ENCODE data around the gene CCDC171. TPM values are rescaled to one million over a fixed set of nuclear protein-coding genes. Genes with fewer than 3 reads are reported as not detected.
"Not testable (repeated sequence)": the region's sequence is repeated elsewhere in the genome, so short reads cannot be mapped to it uniquely, and the experiment has no call there.

CCDC171 gene
- polyA plus RNA-seq, 1 donor from 2014 or later: 9.1 TPM

DNA sequence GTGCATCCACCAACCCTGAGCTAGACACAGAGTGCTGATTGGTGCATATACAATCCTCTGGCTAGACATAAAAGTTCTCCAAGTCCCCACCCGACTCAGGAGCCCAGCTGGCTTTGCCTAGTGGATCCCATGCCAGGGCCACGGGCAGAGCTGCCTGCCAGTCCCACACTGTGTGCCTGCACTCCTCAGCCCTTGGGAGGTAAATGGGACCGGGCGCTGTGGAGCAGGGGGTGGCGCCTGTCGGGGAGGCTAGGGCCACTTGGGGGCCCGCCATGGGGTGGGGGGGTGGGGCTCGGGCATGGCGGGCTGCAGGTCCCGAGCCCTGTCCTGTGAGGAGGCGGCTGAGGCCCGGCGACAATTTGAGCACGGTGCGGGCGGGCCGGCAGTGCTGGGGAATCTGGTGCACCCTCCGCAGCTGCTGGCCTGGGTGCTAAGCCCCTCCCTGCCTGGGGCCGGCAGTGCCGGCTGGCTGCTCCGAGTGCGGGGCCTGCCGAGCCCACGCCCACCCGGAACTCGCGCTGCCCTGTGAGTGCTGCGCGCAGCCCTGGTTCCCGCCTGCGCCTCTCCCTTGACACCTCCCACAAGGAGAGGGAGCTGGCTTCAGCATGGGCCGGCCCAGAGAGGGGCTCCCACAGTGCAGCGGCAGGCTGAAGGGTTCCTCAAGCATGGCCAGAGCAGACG, 257.5 kb downstream of the CCDC171 start:
- H3K4me2 ChIP-seq (ENCODE audit: low read length); H3K36me3 ChIP-seq (ENCODE audit: insufficient read depth, low read length); H3K9me3 ChIP-seq (ENCODE audit: low read length); H4K20me1 ChIP-seq (ENCODE audit: insufficient read depth); H3K4me3 ChIP-seq (ENCODE audit: low read length); H2AFZ ChIP-seq (ENCODE audit: low read depth, low read length); H3K79me2 ChIP-seq (replicated peaks; ENCODE audit: insufficient read depth, low read length); H3F3A ChIP-seq (ENCODE audit: insufficient read depth, low read length, poor library complexity, severe bottlenecking); H3K9me2 ChIP-seq (ENCODE audit: insufficient read depth, low read length); H3K27ac ChIP-seq (ENCODE audit: low read length); H3K9ac ChIP-seq (ENCODE audit: low read length); H3K27me3 ChIP-seq (ENCODE audit: insufficient read depth, low read depth, low read length): not testable (repeated sequence)

DNA sequence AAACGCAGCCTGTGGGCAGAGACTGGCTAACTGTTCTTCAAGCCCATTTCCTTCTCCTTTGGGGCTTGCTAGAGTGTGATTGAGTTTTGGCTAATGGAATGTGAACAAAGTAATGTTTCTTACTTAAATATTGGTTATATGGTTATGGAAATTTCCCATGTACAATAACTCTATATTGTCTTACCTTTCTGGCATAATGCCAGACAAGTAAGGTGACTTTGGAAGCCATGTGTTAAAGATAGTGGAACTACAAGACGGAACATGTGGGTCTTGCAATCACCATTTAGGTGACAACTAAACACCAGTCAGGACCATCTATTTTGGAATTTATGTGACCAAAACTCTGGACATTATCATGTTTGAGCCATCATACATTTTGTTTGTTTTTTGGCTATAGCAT, 260.2 kb downstream of the CCDC171 start:
- Histone ChIP-seq H3K4me3 (ENCODE audit: low read length) (no peak overlapping the region), H3K9me2 (ENCODE audit: insufficient read depth, low read length) (no peaks in the 10 kb centered on the region), H2AFZ (ENCODE audit: low read depth, low read length) (no peak overlapping the region), H3K36me3 (ENCODE audit: insufficient read depth, low read length) (no peaks in the 10 kb centered on the region), H3K27me3 (ENCODE audit: insufficient read depth, low read depth, low read length) (no peaks in the 10 kb centered on the region), H3K27ac (ENCODE audit: low read length) (no peak overlapping the region), H4K20me1 (ENCODE audit: insufficient read depth) (no peaks in the 10 kb centered on the region), H3K9ac (ENCODE audit: low read length) (no peak overlapping the region), H3K4me2 (ENCODE audit: low read length) (no peak overlapping the region), H3K9me3 (ENCODE audit: low read length) (no peaks in the 10 kb centered on the region), H3K79me2 (replicated peaks; ENCODE audit: insufficient read depth, low read length) (no peaks in the 10 kb centered on the region), H3F3A (ENCODE audit: insufficient read depth, low read length, poor library complexity, severe bottlenecking) (no peaks in the 10 kb centered on the region)
- TF ChIP-seq EP300 (conservative IDR thresholded peaks at IDR 0.05; ENCODE audit: poor library complexity, severe bottlenecking): no peak
- TF ChIP-seq, protein P1, sequence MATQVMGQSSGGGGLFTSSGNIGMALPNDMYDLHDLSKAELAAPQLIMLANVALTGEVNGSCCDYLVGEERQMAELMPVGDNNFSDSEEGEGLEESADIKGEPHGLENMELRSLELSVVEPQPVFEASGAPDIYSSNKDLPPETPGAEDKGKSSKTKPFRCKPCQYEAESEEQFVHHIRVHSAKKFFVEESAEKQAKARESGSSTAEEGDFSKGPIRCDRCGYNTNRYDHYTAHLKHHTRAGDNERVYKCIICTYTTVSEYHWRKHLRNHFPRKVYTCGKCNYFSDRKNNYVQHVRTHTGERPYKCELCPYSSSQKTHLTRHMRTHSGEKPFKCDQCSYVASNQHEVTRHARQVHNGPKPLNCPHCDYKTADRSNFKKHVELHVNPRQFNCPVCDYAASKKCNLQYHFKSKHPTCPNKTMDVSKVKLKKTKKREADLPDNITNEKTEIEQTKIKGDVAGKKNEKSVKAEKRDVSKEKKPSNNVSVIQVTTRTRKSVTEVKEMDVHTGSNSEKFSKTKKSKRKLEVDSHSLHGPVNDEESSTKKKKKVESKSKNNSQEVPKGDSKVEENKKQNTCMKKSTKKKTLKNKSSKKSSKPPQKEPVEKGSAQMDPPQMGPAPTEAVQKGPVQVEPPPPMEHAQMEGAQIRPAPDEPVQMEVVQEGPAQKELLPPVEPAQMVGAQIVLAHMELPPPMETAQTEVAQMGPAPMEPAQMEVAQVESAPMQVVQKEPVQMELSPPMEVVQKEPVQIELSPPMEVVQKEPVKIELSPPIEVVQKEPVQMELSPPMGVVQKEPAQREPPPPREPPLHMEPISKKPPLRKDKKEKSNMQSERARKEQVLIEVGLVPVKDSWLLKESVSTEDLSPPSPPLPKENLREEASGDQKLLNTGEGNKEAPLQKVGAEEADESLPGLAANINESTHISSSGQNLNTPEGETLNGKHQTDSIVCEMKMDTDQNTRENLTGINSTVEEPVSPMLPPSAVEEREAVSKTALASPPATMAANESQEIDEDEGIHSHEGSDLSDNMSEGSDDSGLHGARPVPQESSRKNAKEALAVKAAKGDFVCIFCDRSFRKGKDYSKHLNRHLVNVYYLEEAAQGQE (IDR thresholded peaks at IDR 0.05; ENCODE audit: borderline replicate concordance): no peak

DNA sequence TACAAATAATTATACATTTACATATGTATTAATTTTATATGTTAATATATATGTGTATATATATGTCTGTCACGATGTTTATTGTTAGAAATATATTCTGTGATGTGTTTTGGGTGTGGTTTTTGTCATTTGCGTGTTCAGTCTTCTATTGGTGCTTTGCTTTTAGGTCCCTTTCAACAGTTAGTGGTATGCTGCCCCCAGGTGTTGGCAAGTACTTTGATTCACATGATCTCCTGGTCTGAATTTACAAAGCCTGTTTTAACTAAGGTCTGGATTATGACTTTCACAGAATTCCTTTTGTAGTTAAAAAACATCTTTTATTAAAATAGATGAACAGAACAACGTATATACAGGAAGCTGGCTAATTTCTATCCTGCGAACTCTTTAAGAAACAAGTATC, 271.5 kb downstream of the CCDC171 start:
- no peaks in the 10 kb centered on the region for H3F3A ChIP-seq (ENCODE audit: insufficient read depth, low read length, poor library complexity, severe bottlenecking)
- no peaks in the 10 kb centered on the region for H3K36me3 ChIP-seq (ENCODE audit: insufficient read depth, low read length)
- no peaks in the 10 kb centered on the region for H4K20me1 ChIP-seq (ENCODE audit: insufficient read depth)
- H3K9ac ChIP-seq (ENCODE audit: low read length): no peak overlapping the region
- no peaks in the 10 kb centered on the region for H3K27me3 ChIP-seq (ENCODE audit: insufficient read depth, low read depth, low read length)
- H3K79me2 ChIP-seq (replicated peaks; ENCODE audit: insufficient read depth, low read length): no peaks in the 10 kb centered on the region
- H3K4me3 ChIP-seq (ENCODE audit: low read length): no peak overlapping the region
- H2AFZ ChIP-seq (ENCODE audit: low read depth, low read length): no peak overlapping the region
- no peak overlapping the region for H3K27ac ChIP-seq (ENCODE audit: low read length)
- H3K9me3 ChIP-seq (ENCODE audit: low read length): no peaks in the 10 kb centered on the region
- H3K9me2 ChIP-seq (ENCODE audit: insufficient read depth, low read length): no peaks in the 10 kb centered on the region
- TF ChIP-seq, protein P2, sequence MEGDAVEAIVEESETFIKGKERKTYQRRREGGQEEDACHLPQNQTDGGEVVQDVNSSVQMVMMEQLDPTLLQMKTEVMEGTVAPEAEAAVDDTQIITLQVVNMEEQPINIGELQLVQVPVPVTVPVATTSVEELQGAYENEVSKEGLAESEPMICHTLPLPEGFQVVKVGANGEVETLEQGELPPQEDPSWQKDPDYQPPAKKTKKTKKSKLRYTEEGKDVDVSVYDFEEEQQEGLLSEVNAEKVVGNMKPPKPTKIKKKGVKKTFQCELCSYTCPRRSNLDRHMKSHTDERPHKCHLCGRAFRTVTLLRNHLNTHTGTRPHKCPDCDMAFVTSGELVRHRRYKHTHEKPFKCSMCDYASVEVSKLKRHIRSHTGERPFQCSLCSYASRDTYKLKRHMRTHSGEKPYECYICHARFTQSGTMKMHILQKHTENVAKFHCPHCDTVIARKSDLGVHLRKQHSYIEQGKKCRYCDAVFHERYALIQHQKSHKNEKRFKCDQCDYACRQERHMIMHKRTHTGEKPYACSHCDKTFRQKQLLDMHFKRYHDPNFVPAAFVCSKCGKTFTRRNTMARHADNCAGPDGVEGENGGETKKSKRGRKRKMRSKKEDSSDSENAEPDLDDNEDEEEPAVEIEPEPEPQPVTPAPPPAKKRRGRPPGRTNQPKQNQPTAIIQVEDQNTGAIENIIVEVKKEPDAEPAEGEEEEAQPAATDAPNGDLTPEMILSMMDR (IDR thresholded peaks at IDR 0.05; ENCODE audit: poor library complexity, severe bottlenecking): no peak
- TF ChIP-seq MXI1 (conservative IDR thresholded peaks at IDR 0.05; ENCODE audit: poor library complexity, severe bottlenecking) (no peak), TAF1 (IDR thresholded peaks at IDR 0.05; ENCODE audit: low read depth) (no peak), EZH2 (IDR thresholded peaks at IDR 0.05; ENCODE audit: borderline replicate concordance, insufficient read depth, low read length, poor library complexity, severe bottlenecking) (no peak), RAD21 (conservative IDR thresholded peaks at IDR 0.05) (no peak), POLR2AphosphoS5 (IDR thresholded peaks at IDR 0.05) (no peak), EP300 (conservative IDR thresholded peaks at IDR 0.05; ENCODE audit: poor library complexity, severe bottlenecking) (no peak), SMC3 (conservative IDR thresholded peaks at IDR 0.05; ENCODE audit: poor library complexity) (no peak)
- TF ChIP-seq, protein P1 (IDR thresholded peaks at IDR 0.05; ENCODE audit: borderline replicate concordance): no peak
- no peak overlapping the region for H3K4me2 ChIP-seq (ENCODE audit: low read length)
